Fibroblast of skin of abdomen (primary cell): ENCODE data around the gene SLC18A3.

Experiments used
- DNase-seq: peaks from one replicate; pipeline ENCODE4 v3.0.0-alpha.2; 2013

The SLC18A3 gene

GRCh38 chr10:49596836-49597235 is 13.3 kb upstream of the SLC18A3 start:
- DNase-seq, result no peak

- no peak for DNase-seq
Measured at GRCh38 chr10:49597426-49598163, 12.5 kb upstream of the SLC18A3 start.

- DNase-seq, result no peak
Measured at GRCh38 chr10:49598164-49598856, 11.8 kb upstream of the SLC18A3 start.

- no peak for DNase-seq
Measured at GRCh38 chr10:49598986-49599385, 11.1 kb upstream of the SLC18A3 start.

GRCh38 chr10:49599546-49599945 is 10.6 kb upstream of the SLC18A3 start:
- DNase-seq, result no peak

GRCh38 chr10:49600046-49600445 is 10.1 kb upstream of the SLC18A3 start:
- DNase-seq, result no peak

- no peak for DNase-seq
Measured at GRCh38 chr10:49600781-49601400, 9.2 kb upstream of the SLC18A3 start.

- no peak for DNase-seq
Measured at GRCh38 chr10:49601857-49602256, 8.3 kb upstream of the SLC18A3 start.

- DNase-seq, result no peak
Measured at GRCh38 chr10:49602380-49603023, 7.6 kb upstream of the SLC18A3 start.

GRCh38 chr10:49605216-49605938 is 4.7 kb upstream of the SLC18A3 start:
- DNase-seq, result no peak

GRCh38 chr10:49605939-49606509 is 4.1 kb upstream of the SLC18A3 start:
- DNase-seq, result no peak

- peak; percentile 60 for DNase-seq
Measured at GRCh38 chr10:49606981-49607535, 3.1 kb upstream of the SLC18A3 start.

- no peak for DNase-seq
Measured at GRCh38 chr10:49608166-49609005, 1.7 kb upstream of the SLC18A3 start.

GRCh38 chr10:49609006-49609282 is 1.2 kb upstream of the SLC18A3 start:
- DNase-seq, result no peak

- no peak for DNase-seq
Measured at GRCh38 chr10:49609283-49610113, 612 bp upstream of the SLC18A3 start.

GRCh38 chr10:49610458-49611165 is 502 bp downstream of the SLC18A3 start:
- no peak for DNase-seq

GRCh38 chr10:49611166-49611815 is 1.2 kb downstream of the SLC18A3 start:
- DNase-seq, result no peak

- DNase-seq, result no peak
Measured at GRCh38 chr10:49611816-49612512, 1.9 kb downstream of the SLC18A3 start.
